ENCODE results near the gene TNFRSF6B.

Gene TNFRSF6B

DNA sequence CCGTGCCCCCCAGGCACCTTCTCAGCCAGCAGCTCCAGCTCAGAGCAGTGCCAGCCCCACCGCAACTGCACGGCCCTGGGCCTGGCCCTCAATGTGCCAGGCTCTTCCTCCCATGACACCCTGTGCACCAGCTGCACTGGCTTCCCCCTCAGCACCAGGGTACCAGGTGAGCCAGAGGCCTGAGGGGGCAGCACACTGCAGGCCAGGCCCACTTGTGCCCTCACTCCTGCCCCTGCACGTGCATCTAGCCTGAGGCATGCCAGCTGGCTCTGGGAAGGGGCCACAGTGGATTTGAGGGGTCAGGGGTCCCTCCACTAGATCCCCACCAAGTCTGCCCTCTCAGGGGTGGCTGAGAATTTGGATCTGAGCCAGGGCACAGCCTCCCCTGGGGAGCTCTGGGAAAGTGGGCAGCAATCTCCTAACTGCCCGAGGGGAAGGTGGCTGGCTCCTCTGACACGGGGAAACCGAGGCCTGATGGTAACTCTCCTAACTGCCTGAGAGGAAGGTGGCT lies 960 bp downstream of the TNFRSF6B start:
- TF ChIP-seq EZH2phosphoT487 (IDR thresholded peaks at IDR 0.05; ENCODE audit: borderline replicate concordance) = no peak
- no peak for TF ChIP-seq CTCF (conservative IDR thresholded peaks at IDR 0.05; ENCODE audit: low read length)
- no peaks in the 10 kb centered on the region for H3K4me1 ChIP-seq (ENCODE audit: insufficient read depth, low read length, poor library complexity, severe bottlenecking)
- H3K9me3 ChIP-seq (ENCODE audit: insufficient read depth, low read depth, low read length) = no peaks in the 10 kb centered on the region
- H3K4me3 ChIP-seq (ENCODE audit: low read length, poor library complexity, severe bottlenecking) = no peak overlapping the region
- H3K79me2 ChIP-seq (ENCODE audit: insufficient read depth, low read length) = no peaks in the 10 kb centered on the region
- no peaks in the 10 kb centered on the region for H3K36me3 ChIP-seq (ENCODE audit: insufficient read depth, low read length)
- H2AFZ ChIP-seq (ENCODE audit: low read length) = no peak overlapping the region
- H4K20me1 ChIP-seq (ENCODE audit: insufficient read depth, low read length, poor library complexity, severe bottlenecking) = no peaks in the 10 kb centered on the region
- no peaks in the 10 kb centered on the region for H3K9me2 ChIP-seq (replicated peaks; ENCODE audit: low read depth, low read length)
- H3K27me3 ChIP-seq (ENCODE audit: insufficient read depth, low read length, poor library complexity, severe bottlenecking) = no peaks in the 10 kb centered on the region
- no peaks in the 10 kb centered on the region for H3F3A ChIP-seq (ENCODE audit: low read depth)
- H3K9ac ChIP-seq (ENCODE audit: low read depth, low read length, poor library complexity, severe bottlenecking) = no peak overlapping the region
- no peak overlapping the region for H3K4me2 ChIP-seq (ENCODE audit: low read depth, low read length, poor library complexity, severe bottlenecking)

- Histone ChIP-seq H3K9me2 (replicated peaks; ENCODE audit: low read depth, low read length) (no peaks in the 10 kb centered on the region), H3K9ac (ENCODE audit: low read depth, low read length, poor library complexity, severe bottlenecking) (no peak overlapping the region), H3F3A (ENCODE audit: low read depth) (no peaks in the 10 kb centered on the region), H3K4me3 (ENCODE audit: low read length, poor library complexity, severe bottlenecking) (no peak overlapping the region), H4K20me1 (ENCODE audit: insufficient read depth, low read length, poor library complexity, severe bottlenecking) (no peaks in the 10 kb centered on the region), H2AFZ (ENCODE audit: low read length) (no peak overlapping the region), H3K79me2 (ENCODE audit: insufficient read depth, low read length) (no peaks in the 10 kb centered on the region), H3K9me3 (ENCODE audit: insufficient read depth, low read depth, low read length) (no peaks in the 10 kb centered on the region), H3K4me1 (ENCODE audit: insufficient read depth, low read length, poor library complexity, severe bottlenecking) (no peaks in the 10 kb centered on the region), H3K4me2 (ENCODE audit: low read depth, low read length, poor library complexity, severe bottlenecking) (no peak overlapping the region), H3K36me3 (ENCODE audit: insufficient read depth, low read length) (no peaks in the 10 kb centered on the region), H3K27me3 (ENCODE audit: insufficient read depth, low read length, poor library complexity, severe bottlenecking) (no peaks in the 10 kb centered on the region)
- TF ChIP-seq CTCF (conservative IDR thresholded peaks at IDR 0.05; ENCODE audit: low read length) (no peak), EZH2phosphoT487 (IDR thresholded peaks at IDR 0.05; ENCODE audit: borderline replicate concordance) (no peak)
Measured at GRCh38 chr20:63697868-63698545, 1.6 kb downstream of the TNFRSF6B start.

DNA sequence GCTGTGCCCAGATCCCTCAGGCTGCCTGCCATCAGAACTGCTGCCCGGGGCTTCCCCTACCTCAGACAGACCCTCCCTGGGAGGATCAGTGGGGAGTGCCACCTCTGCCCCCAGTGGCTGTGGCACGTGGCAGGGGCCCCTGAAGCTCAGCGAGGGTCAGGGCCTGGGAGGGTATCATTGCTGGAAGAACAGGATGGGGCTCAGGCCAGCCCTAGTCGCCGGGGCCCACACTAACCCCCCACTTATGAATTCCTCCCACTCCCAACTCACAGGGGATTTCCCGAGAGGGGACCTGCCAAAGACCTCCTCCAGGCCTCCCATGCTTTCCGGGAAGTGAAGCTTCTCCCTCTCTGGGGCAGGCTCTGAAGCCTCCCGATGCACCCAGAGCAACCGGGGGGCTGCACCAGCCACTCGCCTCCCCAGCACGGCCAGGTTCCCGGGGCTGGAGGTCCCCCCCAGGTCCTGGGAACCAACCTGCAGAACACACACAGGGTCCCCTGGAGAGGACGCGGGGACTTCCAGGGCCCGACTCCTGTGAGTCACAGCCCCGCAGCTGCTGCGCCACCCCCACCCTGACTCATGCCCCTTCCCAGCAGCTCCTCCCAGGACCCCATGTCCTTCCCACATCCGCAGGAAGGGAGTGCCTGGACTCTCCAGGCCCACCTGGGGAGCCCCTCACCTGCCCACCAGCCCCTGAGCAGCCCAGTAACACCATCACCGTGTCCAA lies 2.5 kb downstream of the TNFRSF6B start:
- Histone ChIP-seq H3K36me3 (ENCODE audit: insufficient read depth, low read length) (no peaks in the 10 kb centered on the region; the same call in 1 of the 2 replicates), H3K9me3 (ENCODE audit: insufficient read depth, low read depth, low read length) (no peaks in the 10 kb centered on the region), H3K27me3 (ENCODE audit: insufficient read depth, low read length, poor library complexity, severe bottlenecking) (no peaks in the 10 kb centered on the region), H3F3A (ENCODE audit: low read depth) (no peaks in the 10 kb centered on the region), H3K9ac (ENCODE audit: low read depth, low read length, poor library complexity, severe bottlenecking) (no peak overlapping the region), H3K4me2 (ENCODE audit: low read depth, low read length, poor library complexity, severe bottlenecking) (no peak overlapping the region), H3K4me3 (ENCODE audit: low read length, poor library complexity, severe bottlenecking) (no peak overlapping the region), H3K9me2 (replicated peaks; ENCODE audit: low read depth, low read length) (no peaks in the 10 kb centered on the region), H2AFZ (ENCODE audit: low read length) (no peak overlapping the region), H4K20me1 (ENCODE audit: insufficient read depth, low read length, poor library complexity, severe bottlenecking) (no peaks in the 10 kb centered on the region), H3K4me1 (ENCODE audit: insufficient read depth, low read length, poor library complexity, severe bottlenecking) (no peaks in the 10 kb centered on the region), H3K79me2 (ENCODE audit: insufficient read depth, low read length) (no peaks in the 10 kb centered on the region)
- no peak for TF ChIP-seq CTCF (conservative IDR thresholded peaks at IDR 0.05; ENCODE audit: low read length)
- no peak for TF ChIP-seq EZH2phosphoT487 (IDR thresholded peaks at IDR 0.05; ENCODE audit: borderline replicate concordance)

All from Loucy (cell line).